Activated B cell treated with CpG ODN at 0.5 μM for 24 hours (primary cell): Measurements from ENCODE around the gene GNB1. TPM values are rescaled to one million over a fixed set of nuclear protein-coding genes. Genes with fewer than 3 reads are reported as not detected.
A peak's percentile ranks its signal among the peaks of the same experiment; 100 is the strongest.
"Not testable (repeated sequence)": the region's sequence is repeated elsewhere in the genome, so short reads cannot be mapped to it uniquely, and the experiment has no call there.

Experiments used
- ATAC-seq: fragments of 200-7000 bp; cut with Tn5 transposase; one replicate; pipeline ENCODE4 v1.10.0; 2021; ENCODE audit warnings: low read depth, mild to moderate bottlenecking, moderate library complexity
- CTCF ChIA-PET: fragments of 350-600 bp; sonication (Branson Sonifier 250); formaldehyde crosslinking; loops from one replicate; lab custom pipeline; 2021; ENCODE audit warnings: antibody characterized with exemption; lab: Charles Lee
- POLR2A ChIA-PET: fragments of 350-600 bp; sonication (Branson Sonifier 250); formaldehyde crosslinking; loops from one replicate; lab custom pipeline; 2021; ENCODE audit warnings: antibody characterized with exemption; lab: Charles Lee
- DNase-seq: peaks from one replicate; pipeline ENCODE4 v3.0.0; 2022
- H3K27ac Mint-ChIP-seq: one replicate; pipeline ENCODE4 v1.8.0; 2020; ENCODE audit warnings: mixed read lengths
- H3K27me3 Mint-ChIP-seq: one replicate; pipeline ENCODE4 v1.8.0; 2021; ENCODE audit warnings: mixed read lengths
- H3K36me3 Mint-ChIP-seq: one replicate; pipeline ENCODE4 v1.8.0; 2021; ENCODE audit warnings: low read depth, mixed read lengths
- H3K4me1 Mint-ChIP-seq: one replicate; pipeline ENCODE4 v1.8.0; 2021; ENCODE audit warnings: mixed read lengths
- H3K4me3 Mint-ChIP-seq: one replicate; pipeline ENCODE4 v1.8.0; 2020; ENCODE audit warnings: mild to moderate bottlenecking, mixed read lengths
- H3K9me3 Mint-ChIP-seq: one replicate; pipeline ENCODE4 v1.8.0; 2020; ENCODE audit warnings: mixed read lengths
- intact Hi-C: fragments of 100-400 bp; cut with micrococcal nuclease; formaldehyde crosslinking; loops from one replicate; pipeline ENCODE4 v1.15.1; 2024
- total RNA-seq: library from RNA; stranded (reverse); gene quantifications from 2 replicates; pipeline ENCODE4 v1.2.3, GENCODE V29; 2022

GNB1 gene
- total RNA-seq, 1 donor from 2014 or later = 302 TPM

GRCh38 chr1:1742529-1742928, 148.4 kb downstream of the GNB1 start:
- intact Hi-C loops, H3K4me3 Mint-ChIP-seq: not testable (repeated sequence)

GRCh38 chr1:1741013-1741412, 149.9 kb downstream of the GNB1 start:
- DNase-seq, H3K27ac Mint-ChIP-seq, H3K36me3 Mint-ChIP-seq, H3K9me3 Mint-ChIP-seq, H3K27me3 Mint-ChIP-seq, ATAC-seq, H3K4me1 Mint-ChIP-seq, H3K4me3 Mint-ChIP-seq, POLR2A ChIA-PET, intact Hi-C loops, CTCF ChIA-PET: not testable (repeated sequence)

More at GRCh38 chr1:1742529-1742928, 148.4 kb downstream of the GNB1 start:
- H3K27me3 Mint-ChIP-seq, ATAC-seq, H3K4me1 Mint-ChIP-seq, DNase-seq, H3K9me3 Mint-ChIP-seq, POLR2A ChIA-PET, CTCF ChIA-PET, H3K36me3 Mint-ChIP-seq: not testable (repeated sequence)
- H3K27ac Mint-ChIP-seq = peak overlapping the region; percentile 41

GRCh38 chr1:1738799-1739337, 152.0 kb downstream of the GNB1 start:
- H3K27me3 Mint-ChIP-seq, H3K27ac Mint-ChIP-seq, POLR2A ChIA-PET, H3K4me3 Mint-ChIP-seq, H3K36me3 Mint-ChIP-seq, H3K9me3 Mint-ChIP-seq, H3K4me1 Mint-ChIP-seq, DNase-seq, CTCF ChIA-PET, intact Hi-C loops: not testable (repeated sequence)
- ATAC-seq = peak; percentile 39

GRCh38 chr1:1737675-1738590, 153.0 kb downstream of the GNB1 start:
- CTCF ChIA-PET, DNase-seq, H3K36me3 Mint-ChIP-seq, POLR2A ChIA-PET, H3K4me1 Mint-ChIP-seq, H3K4me3 Mint-ChIP-seq, H3K27ac Mint-ChIP-seq, H3K9me3 Mint-ChIP-seq, intact Hi-C loops, H3K27me3 Mint-ChIP-seq: not testable (repeated sequence)
- ATAC-seq = peak; percentile 66

Other genes with a start within 250 kb of the GNB1 start
- 28.5 and 29.1 TPM in 2 replicates for gene CDK11B, start 232.1 kb downstream of the GNB1 start, total RNA-seq
- gene SLC35E2B, start 198.3 kb downstream of the GNB1 start, total RNA-seq = 47.6 and 54.7 TPM in 2 replicates
- 48.6 and 58.9 TPM in 2 replicates for gene CDK11A, start 166.7 kb downstream of the GNB1 start, total RNA-seq
- gene NADK, start 112.6 kb downstream of the GNB1 start, total RNA-seq = 106 and 122 TPM in 2 replicates
- gene CALML6, start 24.2 kb upstream of the GNB1 start, total RNA-seq = 0.73 and 1.3 TPM in 2 replicates
- 0.29 and 0.51 TPM in 2 replicates for gene TMEM52, start 28.2 kb upstream of the GNB1 start, total RNA-seq
- not detected in 2 replicates for gene CFAP74, start 112.7 kb upstream of the GNB1 start, total RNA-seq
- not detected in 2 replicates for gene GABRD, start 128.3 kb upstream of the GNB1 start, total RNA-seq
- gene PRKCZ, start 159.3 kb upstream of the GNB1 start, total RNA-seq = 20.5 and 28.5 TPM in 2 replicates